HG02678 (cell line): ENCODE results near the gene MALT1.

Source experiments
- ATAC-seq: cut with Tn5 transposase; IDR thresholded peaks from one replicate; pipeline ENCODE4 v1.9.1; 2021; ENCODE audit warnings: mild to moderate bottlenecking, moderate library complexity; ENCODE audit not compliant: unreplicated experiment

The MALT1 gene

DNA sequence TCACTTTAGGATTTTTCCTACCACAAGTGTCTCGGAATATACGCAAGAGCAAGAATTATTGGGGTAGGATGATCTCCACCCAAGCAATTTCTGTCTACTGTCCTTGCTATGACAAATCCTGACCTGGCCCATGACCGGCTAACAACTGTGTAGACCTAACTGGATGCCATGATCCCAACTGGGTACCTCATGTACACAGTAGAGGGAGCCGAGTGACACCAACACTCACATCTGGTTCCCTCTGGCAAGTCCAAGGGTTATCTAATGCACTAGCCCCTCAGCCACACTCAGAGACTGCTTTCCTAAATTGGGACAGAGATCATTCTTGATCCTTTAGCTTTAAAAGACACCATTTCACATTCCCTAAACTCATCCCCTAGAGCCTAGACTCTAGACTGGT is 132.7 kb downstream of the MALT1 start:
- no peak for ATAC-seq
